ENCODE measurements around the gene AKIRIN1.

DNA sequence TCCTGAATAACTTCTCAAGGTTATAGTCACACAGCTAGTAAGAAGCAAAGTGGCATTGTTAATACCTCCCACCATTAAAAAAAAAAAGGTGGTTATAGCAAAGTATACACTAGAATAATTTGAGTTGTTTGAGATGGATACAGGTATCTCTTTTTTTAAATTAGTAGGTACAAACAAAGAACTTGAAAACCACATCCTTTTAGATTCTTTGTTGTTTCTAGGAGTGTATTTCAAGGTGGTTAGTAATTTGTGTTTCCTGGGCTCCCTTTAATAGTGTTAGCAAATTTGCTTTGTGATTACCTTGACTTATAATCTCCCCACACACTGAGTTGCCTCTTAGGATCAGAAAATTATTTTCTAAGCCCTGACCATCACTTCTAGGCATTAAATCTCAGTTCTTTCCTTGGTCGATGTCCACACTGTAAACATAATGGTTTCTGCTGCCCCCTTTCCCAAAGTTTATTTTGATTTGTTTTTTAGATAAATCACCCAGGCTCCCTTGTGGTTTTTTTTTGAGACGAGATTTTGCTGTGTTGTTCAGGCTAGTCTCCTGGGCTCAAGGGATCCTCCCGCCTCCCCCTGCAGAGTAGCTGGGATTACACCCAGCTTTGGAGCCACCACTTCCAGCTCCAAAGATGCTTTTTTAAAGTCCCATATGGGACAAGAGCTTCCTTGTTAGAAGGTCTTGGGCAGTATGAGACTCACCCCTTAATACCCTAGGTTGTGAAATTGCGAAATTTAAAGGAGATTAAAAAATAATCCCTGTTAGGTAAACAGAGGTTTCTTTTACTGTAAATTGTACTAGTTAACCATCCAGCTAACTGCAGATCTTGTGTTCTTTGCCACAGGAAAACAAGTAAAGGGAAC lies 6.2 kb downstream of the AKIRIN1 start:
- TF ChIP-seq, protein P1, sequence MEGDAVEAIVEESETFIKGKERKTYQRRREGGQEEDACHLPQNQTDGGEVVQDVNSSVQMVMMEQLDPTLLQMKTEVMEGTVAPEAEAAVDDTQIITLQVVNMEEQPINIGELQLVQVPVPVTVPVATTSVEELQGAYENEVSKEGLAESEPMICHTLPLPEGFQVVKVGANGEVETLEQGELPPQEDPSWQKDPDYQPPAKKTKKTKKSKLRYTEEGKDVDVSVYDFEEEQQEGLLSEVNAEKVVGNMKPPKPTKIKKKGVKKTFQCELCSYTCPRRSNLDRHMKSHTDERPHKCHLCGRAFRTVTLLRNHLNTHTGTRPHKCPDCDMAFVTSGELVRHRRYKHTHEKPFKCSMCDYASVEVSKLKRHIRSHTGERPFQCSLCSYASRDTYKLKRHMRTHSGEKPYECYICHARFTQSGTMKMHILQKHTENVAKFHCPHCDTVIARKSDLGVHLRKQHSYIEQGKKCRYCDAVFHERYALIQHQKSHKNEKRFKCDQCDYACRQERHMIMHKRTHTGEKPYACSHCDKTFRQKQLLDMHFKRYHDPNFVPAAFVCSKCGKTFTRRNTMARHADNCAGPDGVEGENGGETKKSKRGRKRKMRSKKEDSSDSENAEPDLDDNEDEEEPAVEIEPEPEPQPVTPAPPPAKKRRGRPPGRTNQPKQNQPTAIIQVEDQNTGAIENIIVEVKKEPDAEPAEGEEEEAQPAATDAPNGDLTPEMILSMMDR (IDR thresholded peaks at IDR 0.05) = no peak
- TF ChIP-seq EP300 (IDR thresholded peaks at IDR 0.05) = no peak
- no peak for TF ChIP-seq POLR2A (IDR thresholded peaks at IDR 0.05; ENCODE audit: low read depth)
- no peak for TF ChIP-seq POLR2AphosphoS5 (IDR thresholded peaks at IDR 0.05)
